ENCODE data around the gene SLC26A11.
"Not testable (repeated sequence)": the region's sequence is repeated elsewhere in the genome, so short reads cannot be mapped to it uniquely, and the experiment has no call there.

Gene SLC26A11

GRCh38 chr17:80272366-80272765 lies 52.1 kb downstream of the SLC26A11 start:
- Histone ChIP-seq H3K36me3 (ENCODE audit: low read length) (no peaks in the 10 kb centered on the region), H3K27me3 (ENCODE audit: low read length) (no peaks in the 10 kb centered on the region), H3K4me3 (ENCODE audit: insufficient read depth, low read length, poor library complexity, severe bottlenecking) (no peak overlapping the region), H3K79me2 (ENCODE audit: insufficient read depth, low read length) (no peaks in the 10 kb centered on the region), H3K9ac (ENCODE audit: low read length) (no peak overlapping the region), H3F3A (ENCODE audit: insufficient read depth) (no peaks in the 10 kb centered on the region), H2AFZ (ENCODE audit: low read depth, low read length, severe bottlenecking) (no peak overlapping the region), H3K27ac (ENCODE audit: low read depth, low read length) (no peak overlapping the region), H3K4me2 (ENCODE audit: low read depth, low read length, poor library complexity, severe bottlenecking) (no peak overlapping the region), H4K20me1 (ENCODE audit: low read depth, low read length) (no peaks in the 10 kb centered on the region), H3K9me3 (ENCODE audit: insufficient read depth, low read length) (no peaks in the 10 kb centered on the region), H3K9me2 (replicated peaks; ENCODE audit: insufficient read depth, low read length) (no peaks in the 10 kb centered on the region)
- TF ChIP-seq EZH2phosphoT487 (conservative IDR thresholded peaks at IDR 0.05; ENCODE audit: low read length) (no peak), CTCF (IDR thresholded peaks at IDR 0.05; ENCODE audit: insufficient read depth, low read length, poor library complexity, severe bottlenecking) (no peak)

- Histone ChIP-seq H3K9me2 (replicated peaks; ENCODE audit: insufficient read depth, low read length) (no peaks in the 10 kb centered on the region), H3K27me3 (ENCODE audit: low read length) (no peaks in the 10 kb centered on the region), H3K4me3 (ENCODE audit: insufficient read depth, low read length, poor library complexity, severe bottlenecking) (no peak overlapping the region), H3F3A (ENCODE audit: insufficient read depth) (no peaks in the 10 kb centered on the region), H3K9me3 (ENCODE audit: insufficient read depth, low read length) (no peaks in the 10 kb centered on the region), H4K20me1 (ENCODE audit: low read depth, low read length) (no peaks in the 10 kb centered on the region), H2AFZ (ENCODE audit: low read depth, low read length, severe bottlenecking) (no peak overlapping the region), H3K4me2 (ENCODE audit: low read depth, low read length, poor library complexity, severe bottlenecking) (no peak overlapping the region), H3K27ac (ENCODE audit: low read depth, low read length) (no peak overlapping the region), H3K36me3 (ENCODE audit: low read length) (no peaks in the 10 kb centered on the region), H3K9ac (ENCODE audit: low read length) (no peak overlapping the region), H3K79me2 (ENCODE audit: insufficient read depth, low read length) (no peaks in the 10 kb centered on the region)
- TF ChIP-seq EZH2phosphoT487 (conservative IDR thresholded peaks at IDR 0.05; ENCODE audit: low read length) (no peak), CTCF (IDR thresholded peaks at IDR 0.05; ENCODE audit: insufficient read depth, low read length, poor library complexity, severe bottlenecking) (no peak)
Measured at GRCh38 chr17:80274331-80274730, 54.1 kb downstream of the SLC26A11 start.

GRCh38 chr17:80274871-80275449 lies 54.7 kb downstream of the SLC26A11 start:
- H2AFZ ChIP-seq (ENCODE audit: low read depth, low read length, severe bottlenecking), result no peak overlapping the region
- no peaks in the 10 kb centered on the region for H3K9me3 ChIP-seq (ENCODE audit: insufficient read depth, low read length)
- no peaks in the 10 kb centered on the region for H3K27me3 ChIP-seq (ENCODE audit: low read length)
- H3F3A ChIP-seq (ENCODE audit: insufficient read depth), result no peaks in the 10 kb centered on the region
- no peaks in the 10 kb centered on the region for H3K79me2 ChIP-seq (ENCODE audit: insufficient read depth, low read length)
- no peak overlapping the region for H3K9ac ChIP-seq (ENCODE audit: low read length)
- TF ChIP-seq CTCF (IDR thresholded peaks at IDR 0.05; ENCODE audit: insufficient read depth, low read length, poor library complexity, severe bottlenecking), result no peak
- TF ChIP-seq EZH2phosphoT487 (conservative IDR thresholded peaks at IDR 0.05; ENCODE audit: low read length), result no peak
- no peaks in the 10 kb centered on the region for H4K20me1 ChIP-seq (ENCODE audit: low read depth, low read length)
- no peaks in the 10 kb centered on the region for H3K9me2 ChIP-seq (replicated peaks; ENCODE audit: insufficient read depth, low read length)
- H3K4me3 ChIP-seq (ENCODE audit: insufficient read depth, low read length, poor library complexity, severe bottlenecking), result no peak overlapping the region
- no peak overlapping the region for H3K27ac ChIP-seq (ENCODE audit: low read depth, low read length)
- no peaks in the 10 kb centered on the region for H3K36me3 ChIP-seq (ENCODE audit: low read length)
- no peak overlapping the region for H3K4me2 ChIP-seq (ENCODE audit: low read depth, low read length, poor library complexity, severe bottlenecking)

GRCh38 chr17:80275857-80276256 lies 55.6 kb downstream of the SLC26A11 start:
- H4K20me1 ChIP-seq (ENCODE audit: low read depth, low read length); H3K4me2 ChIP-seq (ENCODE audit: low read depth, low read length, poor library complexity, severe bottlenecking); H3K9ac ChIP-seq (ENCODE audit: low read length); H3K9me2 ChIP-seq (replicated peaks; ENCODE audit: insufficient read depth, low read length); H3K9me3 ChIP-seq (ENCODE audit: insufficient read depth, low read length); H3F3A ChIP-seq (ENCODE audit: insufficient read depth); H3K27ac ChIP-seq (ENCODE audit: low read depth, low read length); H3K27me3 ChIP-seq (ENCODE audit: low read length); H3K79me2 ChIP-seq (ENCODE audit: insufficient read depth, low read length); H3K36me3 ChIP-seq (ENCODE audit: low read length); H3K4me3 ChIP-seq (ENCODE audit: insufficient read depth, low read length, poor library complexity, severe bottlenecking); H2AFZ ChIP-seq (ENCODE audit: low read depth, low read length, severe bottlenecking): not testable (repeated sequence)
